HG03175 (cell line): ENCODE measurements around the gene MPP1.
"Not testable (repeated sequence)": the region's sequence is repeated elsewhere in the genome, so short reads cannot be mapped to it uniquely, and the experiment has no call there.

ENCODE experiments used
- ATAC-seq: cut with Tn5 transposase; IDR thresholded peaks from one replicate; pipeline ENCODE4 v1.9.1; 2021; ENCODE audit warnings: mild to moderate bottlenecking, moderate library complexity; ENCODE audit not compliant: unreplicated experiment

The MPP1 gene

DNA sequence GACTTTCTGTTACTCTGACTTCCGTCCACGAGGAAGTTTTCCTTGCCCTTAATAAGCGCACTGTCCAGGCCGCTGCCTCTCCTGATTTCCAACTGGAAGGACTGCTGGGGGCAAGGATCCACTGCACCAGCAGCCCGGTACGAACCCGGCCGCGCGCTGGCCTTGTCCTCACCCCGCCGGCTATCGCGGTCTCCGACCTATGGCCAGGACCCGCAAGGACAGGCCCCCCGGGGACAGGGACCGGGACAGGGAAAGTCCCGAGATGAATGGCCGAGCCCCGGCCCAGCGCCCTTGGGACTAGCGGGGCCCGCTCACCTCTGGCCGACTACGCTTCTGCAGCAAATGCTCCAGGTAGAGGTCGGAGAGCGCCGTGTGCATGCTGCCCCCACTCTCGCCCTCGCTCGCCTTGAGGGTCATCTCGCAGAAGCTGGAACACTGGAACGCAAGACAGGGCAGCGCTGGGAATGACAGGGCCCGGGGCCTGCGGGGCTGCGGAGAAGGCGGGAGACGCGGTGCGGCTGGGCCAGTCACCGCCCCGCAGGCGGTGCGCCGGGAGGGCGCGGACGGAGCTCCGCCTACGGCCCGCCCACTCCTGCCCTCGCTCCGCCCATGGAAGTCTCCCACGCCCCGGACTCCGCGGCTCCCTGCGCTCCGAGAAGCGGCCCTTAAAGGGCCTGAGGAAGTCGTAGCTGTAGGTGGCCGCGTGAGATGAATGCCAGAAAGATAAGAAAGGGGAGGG, at the start of gene MPP1:
TSS of gene MPP1 (minus strand) at position 529 of the 739 bp plus-strand sequence. CDS start at position 417, 112 bp downstream.
- peak; percentile 98 for ATAC-seq

GRCh38 chrX:154850957-154851611, 45.8 kb upstream of the MPP1 start:
- no peak for ATAC-seq

GRCh38 chrX:154840856-154841255, 35.6 kb upstream of the MPP1 start:
- ATAC-seq = no peak

GRCh38 chrX:154836163-154836562, 30.9 kb upstream of the MPP1 start:
- no peak for ATAC-seq

- no peak for ATAC-seq
These were observed 29.3 kb upstream of the MPP1 start, which contains the start of gene SMIM9 for GRCh38 chrX:154834562-154834961. TSS of gene SMIM9 (minus strand) at chrX:154834662. CDS start at chrX:154830856, 3,806 bp downstream.

DNA sequence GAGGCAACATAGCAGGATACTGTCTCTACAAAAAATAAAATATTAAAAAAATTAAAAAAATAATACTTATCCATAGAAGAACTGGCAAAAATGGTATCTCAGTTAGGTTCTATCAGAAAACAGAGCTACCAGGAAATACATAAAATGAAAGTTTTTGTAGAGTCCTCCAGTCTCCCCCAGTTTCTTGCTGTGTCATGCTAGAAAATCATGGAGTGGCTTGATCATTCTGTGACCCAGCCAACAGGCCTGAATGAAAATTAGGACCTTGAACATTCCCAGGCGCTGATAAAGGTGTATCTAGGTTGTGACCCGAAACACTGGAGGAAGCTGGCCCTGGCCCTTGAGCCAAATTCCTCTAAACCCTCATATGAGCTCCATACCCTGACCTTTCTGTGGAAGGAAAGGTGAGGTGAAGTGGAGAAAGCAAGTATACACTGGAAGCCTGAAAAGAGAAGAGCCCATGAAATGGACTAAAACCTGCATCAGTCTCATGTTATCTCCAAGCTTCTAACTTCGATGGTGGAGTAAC, 28.5 kb upstream of the MPP1 start:
- ATAC-seq = no peak

- no peak for ATAC-seq
These were observed 24.7 kb upstream of the MPP1 start for GRCh38 chrX:154829926-154830442.

DNA sequence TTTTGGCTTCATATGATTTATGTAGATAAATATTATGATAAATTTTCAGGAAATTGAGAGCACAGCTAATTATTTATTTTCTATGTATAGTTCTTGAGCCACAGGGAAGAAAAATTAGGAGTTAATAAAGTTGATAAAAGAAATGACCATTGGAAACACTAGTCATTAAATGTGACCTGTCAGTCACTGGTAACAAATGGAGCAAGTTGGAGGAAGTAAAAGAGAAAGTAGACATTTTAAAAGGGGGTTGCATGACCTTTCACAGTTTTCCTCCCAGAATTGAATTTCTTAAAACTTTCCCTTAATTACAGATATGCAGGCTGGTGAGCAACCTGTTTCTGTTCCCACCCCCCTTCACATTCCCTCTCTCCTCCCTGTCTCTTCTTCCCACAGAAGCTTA, 23.8 kb upstream of the MPP1 start:
- no peak for ATAC-seq

DNA sequence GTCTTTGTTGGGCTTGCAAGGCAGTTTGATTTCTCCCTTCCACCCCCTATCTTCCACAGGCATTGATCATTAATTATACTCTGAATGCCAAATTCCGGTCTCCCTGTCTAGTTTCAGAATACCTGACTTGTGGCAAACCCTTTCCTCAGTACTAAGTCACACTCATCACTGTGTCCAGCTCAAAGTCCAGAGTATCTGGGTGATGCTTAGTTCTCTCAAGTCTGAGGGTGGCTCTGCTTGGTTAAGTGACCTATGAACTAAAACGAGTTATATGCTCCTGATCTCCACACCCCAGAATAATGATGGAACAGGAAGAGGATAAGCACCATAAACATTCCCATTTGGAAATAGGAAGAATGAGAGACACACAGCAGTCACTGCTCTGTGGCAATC, 22.7 kb upstream of the MPP1 start:
- no peak for ATAC-seq

DNA sequence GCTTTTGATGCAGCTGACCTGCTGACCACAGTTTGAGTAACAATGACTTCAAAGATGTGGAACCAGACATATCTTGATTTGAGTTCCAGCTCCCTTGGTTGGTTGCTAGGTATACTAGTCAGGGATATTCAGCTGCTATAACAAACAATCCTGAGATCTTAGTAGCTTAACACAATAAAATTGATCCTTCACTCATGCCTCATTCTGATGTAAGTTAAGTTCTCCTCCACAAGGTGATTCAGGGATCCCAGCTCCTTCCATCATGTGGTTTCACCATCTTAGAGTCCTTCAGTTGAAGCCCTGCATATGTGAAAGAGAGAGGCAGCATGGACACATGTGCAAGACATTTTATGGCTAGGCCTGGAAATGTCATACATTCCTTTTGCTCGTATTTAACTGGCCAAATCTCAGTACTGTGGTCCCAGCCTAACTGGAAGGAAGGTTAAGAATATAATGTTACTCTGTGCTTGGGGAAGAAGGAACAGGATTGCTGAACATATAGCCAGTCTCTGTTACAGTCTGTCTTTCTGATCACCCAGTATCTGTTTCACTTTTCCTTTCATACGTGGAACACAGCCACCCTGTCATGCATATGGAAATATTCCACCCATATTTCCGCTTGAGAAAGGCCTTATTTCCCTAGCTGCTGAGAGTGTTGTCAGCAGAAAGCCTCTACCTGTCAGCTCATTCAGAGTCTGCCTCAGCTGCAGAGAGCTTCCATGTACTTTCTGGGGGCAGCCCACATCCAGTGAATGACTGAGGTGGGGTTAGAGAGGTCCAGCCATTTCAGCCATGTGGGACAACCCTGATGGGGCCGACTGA, 22.1 kb upstream of the MPP1 start:
- peak; percentile 96 for ATAC-seq

DNA sequence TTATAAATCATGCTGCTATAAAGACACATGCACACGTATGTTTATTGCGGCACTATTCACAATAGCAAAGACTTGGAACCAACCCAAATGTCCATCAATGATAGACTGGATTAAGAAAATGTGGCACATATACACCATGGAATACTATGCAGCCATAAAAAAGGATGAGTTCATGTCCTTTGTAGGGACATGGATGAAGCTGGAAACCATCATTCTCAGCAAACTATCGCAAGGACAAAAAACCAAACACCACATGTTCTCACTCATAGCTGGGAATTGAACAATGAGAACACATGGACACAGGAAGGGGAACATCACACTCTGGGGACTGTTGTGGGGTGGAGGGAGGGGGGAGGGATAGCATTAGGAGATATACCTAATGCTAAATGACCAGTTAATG, 20.3 kb upstream of the MPP1 start:
- ATAC-seq = not testable (repeated sequence)

DNA sequence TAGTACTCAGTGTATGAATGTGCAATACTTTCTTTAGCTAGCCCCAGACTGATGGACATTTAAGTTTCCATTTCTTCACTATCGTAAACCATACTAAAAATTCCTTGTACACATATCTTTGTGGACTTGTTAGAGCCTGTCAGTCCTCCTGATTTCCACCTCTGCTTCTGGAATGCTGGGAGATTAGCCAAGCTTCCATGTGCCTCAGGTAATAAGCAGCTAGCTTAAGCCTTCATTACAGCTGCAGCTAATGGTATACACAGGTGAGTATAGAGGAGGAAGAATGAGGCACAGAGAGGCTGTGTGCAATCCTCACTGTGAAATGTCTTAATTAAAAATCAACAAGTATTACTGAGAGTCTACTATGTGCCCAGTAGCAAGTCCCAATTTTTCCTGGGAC, 19.4 kb upstream of the MPP1 start:
- no peak for ATAC-seq

- ATAC-seq = no peak
These were observed 16.7 kb upstream of the MPP1 start for GRCh38 chrX:154822029-154822428.

DNA sequence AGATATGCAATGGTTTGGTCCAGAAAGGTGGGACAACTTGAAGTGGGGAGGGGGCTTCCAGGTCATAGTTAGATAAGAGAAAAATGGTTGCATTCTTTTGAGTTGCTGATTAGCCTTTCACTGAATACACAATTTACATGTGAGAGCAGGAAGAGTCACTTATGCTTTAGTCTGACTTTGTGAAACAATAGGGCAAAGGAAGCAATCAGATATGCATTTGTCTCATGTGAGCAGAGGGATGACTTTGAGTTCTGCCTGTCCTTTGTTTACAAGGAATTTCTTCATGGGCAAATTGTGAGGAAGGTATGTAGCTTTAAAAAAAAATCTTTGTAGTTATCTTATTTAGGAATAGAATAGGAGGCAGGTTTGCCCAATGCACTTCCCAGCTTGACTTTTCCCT, 16.2 kb upstream of the MPP1 start:
- ATAC-seq = no peak

GRCh38 chrX:154819771-154820341, 14.6 kb upstream of the MPP1 start:
- ATAC-seq = peak; percentile 65

GRCh38 chrX:154818916-154819770, 13.9 kb upstream of the MPP1 start:
- ATAC-seq = no peak

GRCh38 chrX:154817048-154817618, 11.8 kb upstream of the MPP1 start:
- ATAC-seq = not testable (repeated sequence)

GRCh38 chrX:154816326-154816898, 11.1 kb upstream of the MPP1 start:
- ATAC-seq = not testable (repeated sequence)

DNA sequence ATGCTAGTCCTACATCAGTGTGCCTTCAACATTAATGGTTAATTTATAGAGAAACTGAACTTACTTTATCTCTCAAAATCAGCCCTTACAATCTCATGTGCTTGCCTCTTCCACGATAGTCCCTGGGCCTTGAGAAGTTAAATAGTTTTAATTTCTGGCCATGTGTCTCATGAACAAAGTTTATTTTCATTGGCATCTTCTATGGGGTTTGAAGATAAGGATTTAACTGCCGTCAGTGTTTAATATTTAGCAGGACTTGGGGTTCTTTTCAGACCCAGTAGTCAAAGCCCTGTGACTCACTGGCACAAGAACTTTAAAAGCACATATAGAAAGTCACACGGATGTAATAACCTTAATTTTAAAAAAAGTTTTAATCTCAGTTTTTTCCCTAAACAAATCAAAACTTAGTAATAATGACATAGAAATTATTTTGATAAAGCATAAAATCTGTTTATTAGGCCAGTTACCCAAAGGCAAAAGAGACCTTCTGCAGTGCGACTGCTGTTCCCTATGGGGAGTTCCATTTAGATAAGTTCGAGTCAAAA, 10.1 kb upstream of the MPP1 start:
- no peak for ATAC-seq
